Measurements from ENCODE around the gene ATL1.

DNA sequence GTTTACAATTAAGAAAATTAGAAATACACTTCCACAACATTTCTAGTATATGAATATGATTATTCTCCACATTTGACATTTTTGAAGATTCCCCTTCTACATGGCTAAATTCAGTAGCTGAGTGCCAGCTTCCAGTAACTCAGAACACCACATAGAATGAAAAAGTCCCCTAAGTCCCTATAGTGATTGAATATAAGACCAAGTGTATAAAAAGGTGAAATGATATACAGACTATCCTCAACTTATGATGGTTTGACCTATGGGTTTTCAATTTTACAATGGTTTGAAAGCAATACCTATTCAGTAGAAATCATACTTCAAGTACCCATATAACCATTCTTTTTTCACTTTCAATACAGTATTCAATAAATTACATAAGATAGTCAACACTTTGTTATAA lies 15.8 kb downstream of the ATL1 start:
- no peak for TF ChIP-seq POLR2A (IDR thresholded peaks at IDR 0.05)
- TF ChIP-seq, protein P1, sequence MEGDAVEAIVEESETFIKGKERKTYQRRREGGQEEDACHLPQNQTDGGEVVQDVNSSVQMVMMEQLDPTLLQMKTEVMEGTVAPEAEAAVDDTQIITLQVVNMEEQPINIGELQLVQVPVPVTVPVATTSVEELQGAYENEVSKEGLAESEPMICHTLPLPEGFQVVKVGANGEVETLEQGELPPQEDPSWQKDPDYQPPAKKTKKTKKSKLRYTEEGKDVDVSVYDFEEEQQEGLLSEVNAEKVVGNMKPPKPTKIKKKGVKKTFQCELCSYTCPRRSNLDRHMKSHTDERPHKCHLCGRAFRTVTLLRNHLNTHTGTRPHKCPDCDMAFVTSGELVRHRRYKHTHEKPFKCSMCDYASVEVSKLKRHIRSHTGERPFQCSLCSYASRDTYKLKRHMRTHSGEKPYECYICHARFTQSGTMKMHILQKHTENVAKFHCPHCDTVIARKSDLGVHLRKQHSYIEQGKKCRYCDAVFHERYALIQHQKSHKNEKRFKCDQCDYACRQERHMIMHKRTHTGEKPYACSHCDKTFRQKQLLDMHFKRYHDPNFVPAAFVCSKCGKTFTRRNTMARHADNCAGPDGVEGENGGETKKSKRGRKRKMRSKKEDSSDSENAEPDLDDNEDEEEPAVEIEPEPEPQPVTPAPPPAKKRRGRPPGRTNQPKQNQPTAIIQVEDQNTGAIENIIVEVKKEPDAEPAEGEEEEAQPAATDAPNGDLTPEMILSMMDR (IDR thresholded peaks at IDR 0.05): no peak

All from gastroesophageal sphincter (tissue), 3 donors.